Mesendoderm (in vitro differentiated cells): Measurements from ENCODE around the gene PARG. TPM values are rescaled to one million over a fixed set of nuclear protein-coding genes. Genes with fewer than 3 reads are reported as not detected.
"Not testable (repeated sequence)": the region's sequence is repeated elsewhere in the genome, so short reads cannot be mapped to it uniquely, and the experiment has no call there.

ENCODE experiments used
- DNase-seq: peaks from one replicate; pipeline ENCODE4 v3.0.0; 2013
- H2AK5ac ChIP-seq: 2 replicates; pipeline ENCODE4 v1.6.1; 2013; ENCODE audit warnings: low read length, inconsistent platforms
- H2BK120ac ChIP-seq: 2 replicates; pipeline ENCODE4 v1.6.1; 2013; ENCODE audit warnings: low read depth, mild to moderate bottlenecking, low read length, moderate library complexity, mixed read lengths
- H2BK15ac ChIP-seq: replicated peaks from 2 replicates; pipeline ENCODE4 v1.6.1; 2013; ENCODE audit warnings: low read depth, mild to moderate bottlenecking, moderate library complexity
- H2BK5ac ChIP-seq: 2 replicates; pipeline ENCODE4 v1.6.1; 2013; ENCODE audit warnings: low read length, inconsistent platforms
- H3K18ac ChIP-seq: 2 replicates; pipeline ENCODE4 v1.6.1; 2013; ENCODE audit warnings: mild to moderate bottlenecking, low read length, mixed read lengths
- H3K23ac ChIP-seq: one replicate; pipeline ENCODE4 v1.6.1; 2013; ENCODE audit warnings: low read length
- H3K27ac ChIP-seq: 2 replicates; pipeline ENCODE4 v1.5.1; 2013; ENCODE audit warnings: low read depth, mild to moderate bottlenecking, inconsistent platforms, low read length, moderate library complexity
- H3K27me3 ChIP-seq: 2 replicates; pipeline ENCODE4 v1.6.1; 2013; ENCODE audit warnings: low read length, control low read depth, mild to moderate bottlenecking, inconsistent platforms; ENCODE audit not compliant: insufficient read depth, poor library complexity
- H3K36me3 ChIP-seq: 2 replicates; pipeline ENCODE4 v1.6.1; 2013; ENCODE audit warnings: low read length, inconsistent platforms; ENCODE audit not compliant: control insufficient read depth, insufficient read depth
- H3K4ac ChIP-seq: one replicate; pipeline ENCODE4 v1.6.1; 2013; ENCODE audit warnings: low read depth, mild to moderate bottlenecking, low read length, moderate library complexity
- H3K4me1 ChIP-seq: 2 replicates; pipeline ENCODE4 v1.6.1; 2013; ENCODE audit warnings: low read depth, low read length, inconsistent platforms; ENCODE audit not compliant: control insufficient read depth
- H3K4me2 ChIP-seq: 2 replicates; pipeline ENCODE4 v1.6.1; 2013; ENCODE audit warnings: low read length
- H3K4me3 ChIP-seq: 2 replicates; pipeline ENCODE4 v1.5.1; 2013; ENCODE audit warnings: mild to moderate bottlenecking, low read length
- H3K56ac ChIP-seq: one replicate; pipeline ENCODE4 v1.6.1; 2013; ENCODE audit warnings: low read length
- H3K79me1 ChIP-seq: 2 replicates; pipeline ENCODE4 v1.6.1; 2013; ENCODE audit warnings: low read length, inconsistent platforms
- H3K79me2 ChIP-seq: 2 replicates; pipeline ENCODE4 v1.6.1; 2013; ENCODE audit warnings: mild to moderate bottlenecking, low read length; ENCODE audit not compliant: control insufficient read depth, insufficient read depth
- H3K9ac ChIP-seq: 2 replicates; pipeline ENCODE4 v1.6.1; 2013; ENCODE audit warnings: low read length, inconsistent platforms
- H4K5ac ChIP-seq: one replicate; pipeline ENCODE4 v1.6.1; 2013; ENCODE audit warnings: low read length
- H4K8ac ChIP-seq: one replicate; pipeline ENCODE4 v1.6.1; 2013; ENCODE audit warnings: low read depth, mild to moderate bottlenecking, control low read depth, low read length, moderate library complexity
- WGBS: extraction: QIAGEN DNeasy Blood & Tissue Kit; methylation state at CpG from one replicate; pipeline ENCODE4 v1.1.7; 2013; ENCODE audit warnings: low lambda C conversion rate, missing lambda C conversion rate; ENCODE audit not compliant: insufficient coverage; ENCODE audit errors: extremely low coverage; 5-methylcytosine and 5-hydroxymethylcytosine counted together
- polyA plus RNA-seq, 2 experiments: library from polyadenylated mRNA; stranded (reverse); fragments of 200-250 nt; gene quantifications; one replicate each; pipeline ENCODE4 v1.2.3, GENCODE V29; 2013

PARG gene
- 20.8 TPM for polyA plus RNA-seq (2013, experiment 1 of 2)
- 20.8 TPM for polyA plus RNA-seq (2013, experiment 2 of 2)

DNA sequence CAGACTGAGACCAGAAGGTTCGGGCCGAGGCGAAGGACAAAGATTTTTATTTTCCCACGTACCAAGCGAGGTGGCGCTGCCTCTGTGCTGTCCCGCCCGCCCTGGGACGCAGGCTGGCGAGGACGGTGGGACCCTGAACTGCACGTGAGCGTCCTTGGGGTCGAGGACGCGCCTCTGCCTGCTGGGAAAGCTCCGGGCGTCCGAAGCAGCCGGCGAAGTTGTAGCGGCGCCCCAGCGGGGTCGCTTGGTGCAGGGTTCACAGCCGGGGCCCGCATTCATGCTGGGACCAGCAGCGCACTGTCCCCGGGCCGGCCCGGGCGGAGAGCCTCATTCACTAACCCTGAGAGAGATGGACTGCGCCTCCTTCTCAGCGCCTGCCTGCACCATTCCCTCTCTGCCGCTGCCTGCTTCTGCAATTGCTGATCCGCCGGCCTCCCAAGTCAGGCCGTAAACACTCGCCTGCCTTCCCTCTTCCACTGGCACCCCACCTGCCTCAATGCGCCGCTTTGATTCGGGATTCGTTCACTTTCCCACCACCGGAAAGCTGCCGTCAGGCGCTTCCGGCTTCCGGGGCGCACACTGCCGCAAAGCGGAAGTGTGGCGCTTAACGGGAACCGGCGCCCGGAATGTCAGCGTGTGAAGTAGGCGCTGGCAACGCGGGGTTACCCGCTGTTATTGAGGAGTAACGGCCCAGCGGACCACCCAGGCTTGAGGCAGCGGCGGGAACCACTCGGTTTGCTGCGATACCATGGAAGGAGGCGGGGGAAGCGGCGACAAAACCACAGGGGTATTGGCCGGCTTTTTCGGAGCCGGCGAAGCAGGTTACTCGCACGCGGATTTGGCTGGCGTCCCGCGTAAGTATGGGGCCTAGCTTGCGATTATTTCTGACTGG, at the start of gene PARG, which contains the start of gene TIMM23B:
Gene PARG, minus strand, starts transcription at position 581 of the 892 bp plus-strand sequence. Its CDS starts 302 bp downstream, at position 279.
Gene TIMM23B, plus strand, starts transcription at position 607 of the 892 bp plus-strand sequence. Its CDS starts 142 bp downstream, at position 749.
- H3K79me1 ChIP-seq, H3K4ac ChIP-seq, H3K23ac ChIP-seq, H3K27ac ChIP-seq, H3K27me3 ChIP-seq, H2BK15ac ChIP-seq, H3K36me3 ChIP-seq, H4K5ac ChIP-seq, H3K18ac ChIP-seq, H3K4me1 ChIP-seq, H4K8ac ChIP-seq, H2AK5ac ChIP-seq, H2BK5ac ChIP-seq, H2BK120ac ChIP-seq: not testable (repeated sequence)
- Histone ChIP-seq H3K4me3 (peak within 1 kb of the TSS; percentile 85), H3K56ac (peak within 1 kb of the TSS; percentile 88), H3K9ac (peak within 1 kb of the TSS; percentile 87), H3K4me2 (peak within 1 kb of the TSS; percentile 52), H3K79me2 (peaks cover 26% of the 10 kb centered on the region)
- WGBS, result no CpG with 5 or more reads among the region's 81 CpGs
- peak; percentile 93 for DNase-seq

DNA sequence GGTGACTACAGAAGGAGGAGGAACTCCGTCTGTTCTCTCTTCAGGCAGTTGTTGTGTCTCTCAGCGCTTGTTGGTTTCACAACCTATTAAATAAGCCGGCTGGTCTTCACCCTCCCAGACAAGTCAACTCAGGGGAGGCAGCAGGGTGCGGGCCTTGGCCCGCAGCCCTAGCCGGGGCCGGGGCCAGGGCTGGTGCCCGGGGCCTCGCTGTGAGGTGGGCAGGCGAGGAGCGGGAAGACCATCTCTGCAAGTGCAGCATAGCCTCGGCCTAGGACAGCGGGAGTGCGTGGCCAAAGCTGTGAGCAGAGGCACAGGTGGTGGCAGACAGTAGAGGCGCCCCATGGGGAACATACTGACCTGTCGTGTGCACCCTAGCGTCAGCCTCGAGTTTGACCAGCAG, 46.5 kb upstream of the PARG start, which contains the start of gene AGAP6:
Gene AGAP6, plus strand, starts transcription at position 31 of the 400 bp plus-strand sequence. Its CDS starts 310 bp downstream, at position 341.
- H3K4me2 ChIP-seq, H3K9ac ChIP-seq, DNase-seq, H3K23ac ChIP-seq, H2BK5ac ChIP-seq, H3K27me3 ChIP-seq, H3K79me1 ChIP-seq, H3K4me3 ChIP-seq, H3K18ac ChIP-seq, H4K5ac ChIP-seq, H2BK120ac ChIP-seq, H2BK15ac ChIP-seq, H3K56ac ChIP-seq, H3K36me3 ChIP-seq, H4K8ac ChIP-seq, H3K79me2 ChIP-seq, H3K4ac ChIP-seq, H3K27ac ChIP-seq, H3K4me1 ChIP-seq, H2AK5ac ChIP-seq: not testable (repeated sequence)
- no CpG with 5 or more reads among the region's 18 CpGs for WGBS

DNA sequence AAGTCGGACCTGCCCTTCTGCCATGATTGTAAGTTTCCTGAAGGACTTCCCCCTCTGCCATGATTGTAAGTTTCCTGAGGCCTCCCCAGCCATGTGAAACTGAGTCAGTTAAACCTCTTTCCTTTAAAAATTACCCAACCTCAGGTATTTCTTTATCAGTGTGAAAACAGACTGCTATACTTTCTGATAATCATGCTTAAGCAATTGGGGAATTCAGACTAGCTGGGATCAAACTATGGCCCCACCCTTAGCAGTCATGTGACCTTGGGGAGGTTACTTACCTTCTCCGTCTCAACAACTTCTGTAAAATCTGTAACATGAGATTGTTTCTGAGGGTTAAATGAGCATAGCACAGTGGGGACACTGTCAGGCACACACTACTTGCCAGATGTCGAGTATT, 45.4 kb upstream of the PARG start:
- H3K4me1 ChIP-seq, H2BK5ac ChIP-seq, H3K9ac ChIP-seq, DNase-seq, H3K79me1 ChIP-seq, H3K27ac ChIP-seq, H3K56ac ChIP-seq, H4K5ac ChIP-seq, H2BK15ac ChIP-seq, H3K27me3 ChIP-seq, H2AK5ac ChIP-seq, H3K79me2 ChIP-seq, H4K8ac ChIP-seq, H3K36me3 ChIP-seq, H3K18ac ChIP-seq, H3K4ac ChIP-seq, H3K4me2 ChIP-seq, H3K23ac ChIP-seq, H3K4me3 ChIP-seq, H2BK120ac ChIP-seq: not testable (repeated sequence)
- WGBS, result no CpG with 5 or more reads among the region's 3 CpGs

DNA sequence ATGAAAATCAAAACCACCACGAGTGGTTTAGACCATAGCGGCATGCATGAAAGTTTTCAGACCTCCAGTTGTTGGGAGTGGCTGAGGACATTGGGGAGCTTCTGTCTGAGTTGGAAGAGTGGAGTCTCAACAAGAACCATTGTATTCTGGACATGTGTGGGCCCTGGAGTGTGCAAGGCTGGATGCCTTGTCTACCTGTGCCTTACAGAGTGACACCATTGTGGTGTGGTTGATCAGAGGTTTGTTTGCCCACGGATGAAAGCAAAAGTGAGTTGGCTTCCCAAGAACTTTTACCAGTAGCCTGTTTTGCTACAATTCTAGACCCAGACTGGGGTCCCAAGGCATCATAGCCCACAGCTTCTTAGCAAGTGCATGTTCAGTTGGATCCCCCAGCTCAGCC, 35.9 kb upstream of the PARG start:
- DNase-seq, H3K23ac ChIP-seq, H3K27me3 ChIP-seq, H4K8ac ChIP-seq, H2BK120ac ChIP-seq, H3K36me3 ChIP-seq, H3K79me1 ChIP-seq, H3K27ac ChIP-seq, H3K9ac ChIP-seq, H3K4me2 ChIP-seq, H3K4me3 ChIP-seq, H3K79me2 ChIP-seq, H2BK5ac ChIP-seq, H4K5ac ChIP-seq, H3K4ac ChIP-seq, H3K56ac ChIP-seq, H3K18ac ChIP-seq, H2BK15ac ChIP-seq, H2AK5ac ChIP-seq, H3K4me1 ChIP-seq: not testable (repeated sequence)
- no CpG with 5 or more reads among the region's 3 CpGs for WGBS

DNA sequence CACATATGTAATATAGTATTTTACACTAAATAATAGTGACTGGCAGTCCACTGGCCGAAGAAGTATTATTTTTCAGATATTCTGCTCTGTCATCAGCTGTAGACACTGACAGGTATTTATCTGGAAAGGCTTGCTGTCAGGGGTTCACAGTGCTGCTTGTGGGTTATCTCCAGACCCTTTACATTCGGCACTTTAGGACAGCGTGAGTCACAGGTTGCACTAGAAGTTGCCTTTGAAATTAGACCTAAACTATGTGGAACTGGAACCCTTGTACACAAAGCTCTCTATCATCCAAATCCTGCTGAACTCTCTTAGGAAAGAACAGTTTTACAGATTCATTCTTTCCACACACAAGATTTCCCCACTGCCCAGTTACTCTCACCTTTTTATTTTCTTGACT, 30.3 kb upstream of the PARG start:
- DNase-seq, H2BK15ac ChIP-seq, H4K8ac ChIP-seq, H3K27me3 ChIP-seq, H2BK120ac ChIP-seq, H3K9ac ChIP-seq, H2BK5ac ChIP-seq, H3K4ac ChIP-seq, H3K23ac ChIP-seq, H3K27ac ChIP-seq, H3K79me2 ChIP-seq, H3K79me1 ChIP-seq, H2AK5ac ChIP-seq, H3K36me3 ChIP-seq, H3K56ac ChIP-seq, H4K5ac ChIP-seq, H3K4me3 ChIP-seq, H3K18ac ChIP-seq, H3K4me2 ChIP-seq, H3K4me1 ChIP-seq: not testable (repeated sequence)
- WGBS, result no CpG with 5 or more reads among the region's 3 CpGs
